Limb (tissue), 2 donors: Measurements from ENCODE around the gene EIF4B.
"Not testable (repeated sequence)": the region's sequence is repeated elsewhere in the genome, so short reads cannot be mapped to it uniquely, and the experiment has no call there.

ENCODE experiments used
- DNase-seq, 2 donors: peaks; one replicate each; pipeline ENCODE4 v3.0.0-alpha.2; 2016; ENCODE audit errors: extremely low spot score in 2 of 2

Gene EIF4B

GRCh38 chr12:52993558-52993869 is 12.7 kb upstream of the EIF4B start:
- no peak for DNase-seq

GRCh38 chr12:53004178-53004577 is 2.1 kb upstream of the EIF4B start:
- DNase-seq, result no peak

- DNase-seq, result no peak
Observed at GRCh38 chr12:53004582-53004981, 1.7 kb upstream of the EIF4B start.

- peak in 1 of 2 donors; percentile 48 for DNase-seq
Observed at GRCh38 chr12:53005215-53005985, 856 bp upstream of the EIF4B start.

- DNase-seq, result peak; percentile 62 to 85
Observed at GRCh38 chr12:53006810-53007309, 604 bp downstream of the EIF4B start.

- DNase-seq, result no peak
Observed at GRCh38 chr12:53007343-53007742, 1.1 kb downstream of the EIF4B start.

GRCh38 chr12:53008760-53009159 is 2.5 kb downstream of the EIF4B start:
- DNase-seq, result not testable (repeated sequence)

GRCh38 chr12:53010955-53011354 is 4.7 kb downstream of the EIF4B start:
- DNase-seq, result no peak

GRCh38 chr12:53011889-53012288 is 5.6 kb downstream of the EIF4B start:
- no peak for DNase-seq

GRCh38 chr12:53012928-53013327 is 6.7 kb downstream of the EIF4B start:
- no peak for DNase-seq

- DNase-seq, result no peak
Observed at GRCh38 chr12:53014709-53015108, 8.5 kb downstream of the EIF4B start.

GRCh38 chr12:53025250-53025649 is 19.0 kb downstream of the EIF4B start:
- DNase-seq, result no peak

GRCh38 chr12:53027014-53027413 is 20.8 kb downstream of the EIF4B start:
- not testable (repeated sequence) for DNase-seq

- no peak for DNase-seq
Observed at GRCh38 chr12:53031616-53032015, 25.4 kb downstream of the EIF4B start.

GRCh38 chr12:53033832-53034231 is 27.6 kb downstream of the EIF4B start:
- not testable (repeated sequence) for DNase-seq

- no peak for DNase-seq
Observed at GRCh38 chr12:53034459-53034858, 28.2 kb downstream of the EIF4B start.

GRCh38 chr12:53036802-53037201 is 30.5 kb downstream of the EIF4B start:
- no peak for DNase-seq

GRCh38 chr12:53039851-53040250 is 33.6 kb downstream of the EIF4B start:
- no peak for DNase-seq

- DNase-seq, result no peak
Observed at GRCh38 chr12:53042607-53043454, 36.6 kb downstream of the EIF4B start.

- DNase-seq, result peak; percentile 51 to 76
Observed at GRCh38 chr12:53044052-53044581, 37.9 kb downstream of the EIF4B start.

- no peak for DNase-seq
Observed at GRCh38 chr12:53044896-53045695, 38.8 kb downstream of the EIF4B start.

- peak in 1 of 2 donors; percentile 66 for DNase-seq
Observed at GRCh38 chr12:53045696-53046045, 39.4 kb downstream of the EIF4B start.
